DOHH2 (cell line): ENCODE measurements around the gene PSD4.

Experiments used
- CTCF ChIP-seq: fragments of 200-600 bp; sonication (generic); IDR thresholded peaks from one replicate; pipeline ENCODE4 v1.5.1; 2014; ENCODE audit warnings: antibody characterized with exemption, mild to moderate bottlenecking, low read depth, low read length; ENCODE audit not compliant: poor library complexity, severe bottlenecking
- EZH2phosphoT487 ChIP-seq: fragments of 200-600 bp; sonication (generic); IDR thresholded peaks from 2 replicates; pipeline ENCODE4 v1.6.1; 2017; ENCODE audit warnings: borderline replicate concordance, mild to moderate bottlenecking, antibody characterized with exemption, low read length, moderate library complexity, mixed read lengths

DNA sequence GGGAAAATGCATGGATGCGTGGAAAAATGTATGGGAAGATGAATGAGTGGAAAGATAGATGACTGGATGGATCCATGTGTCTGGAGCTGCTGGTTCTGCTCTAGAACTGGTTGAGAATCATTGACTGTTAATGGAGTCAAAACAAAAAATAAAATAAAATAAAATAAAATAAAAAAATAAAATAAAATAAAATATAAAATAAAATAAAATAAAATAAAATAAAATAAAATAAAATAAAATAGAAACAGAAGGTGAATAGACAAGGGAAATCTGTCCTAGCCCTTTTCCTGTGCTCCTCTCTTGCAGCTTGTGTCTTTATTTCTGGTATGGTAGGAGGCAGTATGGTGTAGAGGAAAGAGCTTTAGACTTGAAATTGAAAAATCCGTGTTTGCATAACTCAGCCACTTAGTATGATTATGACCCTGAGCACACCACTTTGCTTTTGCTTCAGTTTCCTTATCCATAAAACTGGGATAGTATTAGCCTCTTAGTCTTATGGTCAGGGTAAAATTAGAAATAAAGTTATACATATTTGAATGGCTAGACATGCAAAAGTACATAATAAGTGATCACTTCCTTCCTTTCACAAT lies 51.0 kb downstream of the PSD4 start:
- TF ChIP-seq CTCF (no peak), EZH2phosphoT487 (no peak)
